Measurements from ENCODE around the gene VWC2.
A peak's percentile ranks its signal among the peaks of the same experiment; 100 is the strongest.

VWC2 gene

GRCh38 chr7:49783446-49783845, 10.0 kb downstream of the VWC2 start:
- TF ChIP-seq CTCF (IDR thresholded peaks at IDR 0.05; ENCODE audit: extremely low read depth, missing control alignments): no peak
- DNase-seq (ENCODE audit: low spot score): no peak

DNA sequence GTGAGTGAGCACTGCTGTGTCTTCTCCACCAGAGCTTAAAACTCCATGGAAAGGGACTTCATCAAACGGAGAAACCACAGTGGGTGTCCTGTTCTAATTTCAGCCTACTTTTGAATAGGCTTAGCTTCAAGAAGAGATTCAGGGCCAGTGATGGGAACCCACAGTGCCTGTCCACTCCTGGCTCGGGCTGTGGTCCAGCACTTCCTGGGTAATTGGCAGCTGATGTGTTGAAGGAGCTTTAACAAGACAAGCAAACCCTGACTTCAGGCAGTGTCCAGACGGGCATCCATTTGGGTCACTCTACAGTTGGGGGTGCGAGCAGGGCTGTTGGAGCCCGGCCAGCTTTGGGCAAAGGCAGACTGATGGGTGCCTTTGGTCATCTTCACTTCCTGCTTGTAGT, 14.5 kb downstream of the VWC2 start:
- no peak for DNase-seq (ENCODE audit: low spot score)
- TF ChIP-seq CTCF (IDR thresholded peaks at IDR 0.05; ENCODE audit: extremely low read depth, missing control alignments): no peak

- no peak for DNase-seq (ENCODE audit: low spot score)
- no peak for TF ChIP-seq CTCF (IDR thresholded peaks at IDR 0.05; ENCODE audit: extremely low read depth, missing control alignments)
These were observed 15.1 kb downstream of the VWC2 start for GRCh38 chr7:49788455-49789059.

DNA sequence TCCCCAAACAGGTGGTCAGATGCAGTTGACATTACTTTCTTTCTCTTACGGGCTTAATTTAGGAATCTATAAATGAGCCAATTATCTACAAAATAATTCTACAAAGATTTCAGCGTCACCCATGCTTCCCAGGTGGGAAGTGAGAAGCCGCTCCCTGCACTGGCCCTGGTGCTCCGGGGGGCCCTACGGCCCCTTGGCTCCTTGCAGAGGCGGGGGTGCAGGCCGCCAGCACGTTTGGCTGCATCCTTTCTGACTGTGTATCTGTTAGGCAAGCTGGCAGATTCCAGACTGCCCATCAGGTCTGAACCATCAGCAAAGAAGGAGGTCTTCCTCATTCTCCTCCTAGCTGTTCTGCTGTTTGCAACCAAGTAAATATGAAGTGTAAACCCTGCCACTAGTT, 16.3 kb downstream of the VWC2 start:
- no peak for DNase-seq (ENCODE audit: low spot score)
- no peak for TF ChIP-seq CTCF (IDR thresholded peaks at IDR 0.05; ENCODE audit: extremely low read depth, missing control alignments)

DNA sequence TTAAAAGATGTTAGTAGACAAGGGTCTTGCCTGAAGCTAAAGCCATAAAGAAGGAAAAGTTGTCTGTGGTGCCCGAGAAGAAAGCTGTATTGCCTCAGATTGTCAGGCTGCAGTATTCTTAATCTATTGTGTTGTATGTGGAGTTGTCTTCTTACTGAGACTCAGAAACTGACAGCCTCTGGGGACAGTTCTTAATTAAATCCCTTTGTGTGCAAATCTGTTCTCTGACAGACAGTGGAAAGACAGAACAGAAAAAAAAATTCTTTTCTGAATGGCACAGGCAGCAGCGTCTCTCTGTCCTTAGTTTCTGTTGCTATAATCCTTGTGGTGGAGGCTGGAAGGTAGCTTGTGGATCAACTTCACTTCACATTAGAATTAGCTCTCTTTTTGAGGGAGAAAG, 16.8 kb downstream of the VWC2 start:
- no peak for DNase-seq (ENCODE audit: low spot score)
- no peak for TF ChIP-seq CTCF (IDR thresholded peaks at IDR 0.05; ENCODE audit: extremely low read depth, missing control alignments)

DNA sequence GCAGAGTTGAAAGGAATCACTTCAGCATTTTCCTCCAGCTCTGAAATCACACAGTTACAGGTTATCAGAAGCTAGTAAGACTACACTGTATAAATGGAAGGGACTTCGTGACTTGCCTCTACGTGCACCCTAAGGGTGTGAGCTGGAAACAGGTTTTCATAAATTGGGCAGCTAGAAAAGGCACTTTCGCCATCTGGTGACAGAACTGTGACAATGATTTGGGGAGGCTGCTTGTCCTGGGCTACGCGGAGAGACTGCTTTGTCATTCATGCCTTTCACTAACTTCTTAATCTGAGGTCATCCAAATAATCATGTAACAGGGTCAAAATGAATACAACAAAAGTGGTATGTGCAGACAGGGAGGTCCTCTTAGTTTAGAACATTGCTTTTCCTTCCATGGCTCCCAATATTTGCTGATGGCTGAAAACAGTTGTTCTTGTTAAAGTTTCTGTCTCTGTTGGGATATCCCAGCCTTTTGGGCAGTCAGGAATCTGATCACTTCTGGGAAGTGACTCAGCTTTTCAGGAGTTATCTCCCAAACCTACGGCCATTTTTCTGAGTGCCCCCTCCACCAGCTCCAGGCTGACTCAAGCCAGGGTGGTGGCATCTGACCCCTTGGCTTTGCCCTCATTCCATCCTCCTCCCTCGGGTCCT, 17.8 kb downstream of the VWC2 start:
- DNase-seq (ENCODE audit: low spot score): peak; percentile 67
- TF ChIP-seq CTCF (IDR thresholded peaks at IDR 0.05; ENCODE audit: extremely low read depth, missing control alignments): peak; percentile 55

DNA sequence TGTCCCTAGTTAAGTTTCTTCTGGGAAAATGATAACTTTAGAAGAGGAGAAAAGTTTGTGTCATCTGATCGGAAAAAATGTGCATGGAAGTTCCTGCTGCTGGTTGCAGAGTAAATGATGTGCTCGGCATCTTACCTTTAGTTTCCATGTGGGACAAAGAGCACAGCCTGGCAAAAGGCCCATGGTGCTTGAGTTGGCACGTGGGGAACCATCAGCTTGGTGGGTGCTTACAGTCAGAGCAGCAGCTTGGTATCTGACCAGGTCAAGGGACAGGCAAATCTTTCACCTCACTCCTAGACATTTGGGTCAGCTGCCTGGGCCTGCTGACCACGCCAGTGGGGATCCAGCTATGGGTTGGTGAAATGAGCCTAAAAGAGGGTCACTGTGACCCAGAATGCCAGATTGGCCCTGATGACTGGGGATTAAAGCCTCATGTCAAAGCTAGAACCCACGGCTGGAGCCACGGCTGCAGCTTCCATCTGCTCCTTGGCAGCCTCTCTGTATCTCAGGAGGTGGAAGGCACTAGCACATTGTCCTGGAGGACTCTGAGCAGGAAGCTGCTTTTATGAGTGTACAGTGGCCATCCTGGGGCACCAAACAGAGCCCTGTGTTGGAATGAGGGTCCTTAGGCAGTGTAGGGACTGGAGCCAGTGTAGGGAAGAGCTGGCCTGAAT, 24.7 kb downstream of the VWC2 start:
- DNase-seq (ENCODE audit: low spot score): no peak

More for the DNA sequence above, 24.7 kb downstream of the VWC2 start:
- no peak for TF ChIP-seq CTCF (IDR thresholded peaks at IDR 0.05; ENCODE audit: extremely low read depth, missing control alignments)
